ENCODE measurements around the gene APMAP.
"Not testable (repeated sequence)": the region's sequence is repeated elsewhere in the genome, so short reads cannot be mapped to it uniquely, and the experiment has no call there.

APMAP gene

GRCh38 chr20:25009218-25010145 is 16.9 kb upstream of the APMAP start:
- in situ Hi-C loops (cut with MboI; ENCODE audit: low sequenced_read_pairs), result no loop called here

GRCh38 chr20:25008388-25009217 is 16.1 kb upstream of the APMAP start:
- in situ Hi-C loops (cut with MboI; ENCODE audit: low sequenced_read_pairs), result no loop called here

GRCh38 chr20:25007491-25008305 is 15.1 kb upstream of the APMAP start:
- in situ Hi-C loops (cut with MboI; ENCODE audit: low sequenced_read_pairs), result no loop called here

GRCh38 chr20:25006431-25007167 is 14.0 kb upstream of the APMAP start:
- in situ Hi-C loops (cut with MboI; ENCODE audit: low sequenced_read_pairs), result no loop called here

- in situ Hi-C loops (cut with MboI; ENCODE audit: low sequenced_read_pairs), result no loop called here
Observed at GRCh38 chr20:25005661-25006060, 13.1 kb upstream of the APMAP start.

GRCh38 chr20:25005220-25005619 is 12.7 kb upstream of the APMAP start:
- in situ Hi-C loops (cut with MboI; ENCODE audit: low sequenced_read_pairs), result no loop called here

- in situ Hi-C loops (cut with MboI; ENCODE audit: low sequenced_read_pairs), result no loop called here
Observed at GRCh38 chr20:25003002-25003401, 10.5 kb upstream of the APMAP start.

- in situ Hi-C loops (cut with MboI; ENCODE audit: low sequenced_read_pairs), result not testable (repeated sequence)
Observed at GRCh38 chr20:25001323-25001722, 8.8 kb upstream of the APMAP start.

- in situ Hi-C loops (cut with MboI; ENCODE audit: low sequenced_read_pairs), result no loop called here
Observed at GRCh38 chr20:25000268-25000801, 7.8 kb upstream of the APMAP start.

- in situ Hi-C loops (cut with MboI; ENCODE audit: low sequenced_read_pairs), result loop anchor here (10.0 kb wide), 2 partner anchors 175 to 405 kb away; partner anchors contain the start of gene GINS1
Observed at GRCh38 chr20:24999568-24999967, 7.0 kb upstream of the APMAP start.

GRCh38 chr20:24998631-24999445 is 6.3 kb upstream of the APMAP start:
- in situ Hi-C loops (cut with MboI; ENCODE audit: low sequenced_read_pairs), result loop anchor here (10.0 kb wide), 2 partner anchors 176 to 406 kb away; partner anchors contain the start of gene GINS1

- in situ Hi-C loops (cut with MboI; ENCODE audit: low sequenced_read_pairs), result loop anchor here (10.0 kb wide), 2 partner anchors 177 to 407 kb away; partner anchors contain the start of gene GINS1
Observed at GRCh38 chr20:24998121-24998520, 5.6 kb upstream of the APMAP start.

- in situ Hi-C loops (cut with MboI; ENCODE audit: low sequenced_read_pairs), result loop anchor here (10.0 kb wide), 2 partner anchors 178 to 408 kb away; partner anchors contain the start of gene GINS1
Observed at GRCh38 chr20:24996449-24997377, 4.2 kb upstream of the APMAP start.

- in situ Hi-C loops (cut with MboI; ENCODE audit: low sequenced_read_pairs), result loop anchor here (10.0 kb wide), 2 partner anchors 179 to 409 kb away; partner anchors contain the start of gene GINS1
Observed at GRCh38 chr20:24995741-24996448, 3.3 kb upstream of the APMAP start.

GRCh38 chr20:24994470-24995368 is 2.2 kb upstream of the APMAP start:
- in situ Hi-C loops (cut with MboI; ENCODE audit: low sequenced_read_pairs), result loop anchor here (10.0 kb wide), 2 partner anchors 180 to 410 kb away; partner anchors contain the start of gene GINS1

- in situ Hi-C loops (cut with MboI; ENCODE audit: low sequenced_read_pairs), result loop anchor here (10.0 kb wide), 2 partner anchors 181 to 411 kb away; partner anchors contain the start of gene GINS1
Observed at GRCh38 chr20:24994186-24994465, 1.6 kb upstream of the APMAP start.

Measured in HL-60/S4 treated with retinoic acid at 250 ng/mL for 4 days and 3 days (cell line).